Ovary (tissue), 9 donors: ENCODE data around the gene ASH1L. TPM values are rescaled to one million over a fixed set of nuclear protein-coding genes. Genes with fewer than 3 reads are reported as not detected.
"Not testable (repeated sequence)": the region's sequence is repeated elsewhere in the genome, so short reads cannot be mapped to it uniquely, and the experiment has no call there.

ENCODE experiments used
- DNase-seq, 5 donors: peaks; one replicate each; pipeline ENCODE4 v3.0.0-alpha.2; 2019 to 2020
- H3K27ac ChIP-seq, 2 donors: fragments of 200-600 bp; one replicate each; pipeline versions ENCODE4 v1.5.1 to v1.8.0; 2019 to 2022
- H3K27me3 ChIP-seq: fragments of 200-600 bp; one replicate; pipeline ENCODE4 v1.8.0; 2022
- H3K36me3 ChIP-seq: fragments of 200-600 bp; sonication (generic); one replicate; pipeline ENCODE4 v1.5.1; 2019
- H3K4me1 ChIP-seq: one replicate; pipeline ENCODE4 v1.8.1; 2013; ENCODE audit warnings: mild to moderate bottlenecking, moderate library complexity; ENCODE audit not compliant: insufficient read depth
- H3K4me3 ChIP-seq: fragments of 200-600 bp; sonication (generic); one replicate; pipeline ENCODE4 v1.5.1; 2017
- H3K9me3 ChIP-seq, 2 donors: fragments of 200-600 bp in 1 of 2; sonication (generic) in 1 of 2; one replicate each; pipeline versions ENCODE4 v1.5.1 to v1.8.1; 2013 to 2019; ENCODE audit warnings: mild to moderate bottlenecking in 1 of 2, moderate library complexity in 1 of 2
- CTCF ChIP-seq, 3 donors: fragments of 450-650 bp in 2 of 3; fragments of 200-600 bp in 1 of 3; IDR thresholded peaks; one replicate each; pipeline versions ENCODE4 v1.5.1 to v1.8.0; 2016 to 2022; ENCODE audit warnings: antibody characterized with exemption in 3 of 3, mild to moderate bottlenecking in 1 of 3
- EP300 ChIP-seq: sonication (generic); formaldehyde crosslinking; IDR thresholded peaks from one replicate; pipeline ENCODE4 v1.6.1; 2017; ENCODE audit warnings: antibody characterized with exemption
- POLR2A ChIP-seq: fragments of 450-650 bp; IDR thresholded peaks from one replicate; pipeline ENCODE4 v1.6.1; 2017; ENCODE audit warnings: antibody characterized with exemption, mild to moderate bottlenecking, moderate library complexity
- WGBS, 3 donors: extraction: QIAGEN DNeasy Blood & Tissue Kit in 1 of 3; methylation state at CpG; one replicate each; pipeline versions ENCODE4 v1.1.5 to v1.1.7; 2013 to 2017; 5-methylcytosine and 5-hydroxymethylcytosine counted together
- intact Hi-C, 4 donors: fragments of 100-400 bp; cut with DNase I; formaldehyde crosslinking; loops; one replicate each; pipeline versions ENCODE4 v1.11.0 to v1.15.1; 2022 to 2023
- polyA plus RNA-seq, 2 donors: library from polyadenylated mRNA; stranded (reverse); fragments of 200-250 nt in 1 of 2; fragments of 350-450 nt in 1 of 2; fragmentation: Illumina TruSeq in 1 of 2; extraction: RNeasy Lipid Tissue Mini Kit (QIAGEN cat#74804) in 1 of 2; gene quantifications; one replicate each; pipeline ENCODE4 v1.2.3, GENCODE V29; 2013 to 2014
- total RNA-seq, 7 donors: library from RNA; depleted of rRNA in 2 of 7; stranded (reverse); fragments of >200 nt in 2 of 7; fragmentation: NEBNext Ultra II Directional in 3 of 7; extraction: Animal tissue kit (Norgen Biotek cat#: 25700) in 3 of 7; gene quantifications; one replicate each; pipeline versions ENCODE4 v1.1.0 to v1.2.4, GENCODE V29; 2016 to 2023
- donor health status: DM: no; HTN: no; CAD: no; lungs with moderate emphysema.
- donor health status: DM: no; HTN: no; CAD: no.
- donor health status: Bipolar disorder and iron deficiency.
- donor health status: DM: yes; HTN: yes; CAD: no.
- donor health status: DM: no; HTN: no; CAD: no.
- donor health status: DM: yes; HTN: yes; CAD: no.

Gene ASH1L
- total and polyA plus RNA-seq, 9 donors: 16.2 to 98.4 (median 63.8) TPM

GRCh38 chr1:155499263-155499662, 63.3 kb downstream of the ASH1L start:
- H3K27me3 ChIP-seq: no peaks in the 10 kb centered on the region
- 94 to 97% (median 97%) methylated on average over 1 of the region's 1 CpG for WGBS, 3 donors
- no peak overlapping the region for H3K27ac ChIP-seq
- no peaks in the 10 kb centered on the region for H3K9me3 ChIP-seq
- H3K4me1 ChIP-seq: peaks cover 8% of the 10 kb centered on the region
- no peaks in the 10 kb centered on the region for H3K36me3 ChIP-seq
- intact Hi-C loops: no loop called here
- no peak for DNase-seq
- no peak overlapping the region for H3K4me3 ChIP-seq
- TF ChIP-seq CTCF (IDR thresholded peaks at IDR 0.05) (no peak), POLR2A (no peak), EP300 (no peak)

DNA sequence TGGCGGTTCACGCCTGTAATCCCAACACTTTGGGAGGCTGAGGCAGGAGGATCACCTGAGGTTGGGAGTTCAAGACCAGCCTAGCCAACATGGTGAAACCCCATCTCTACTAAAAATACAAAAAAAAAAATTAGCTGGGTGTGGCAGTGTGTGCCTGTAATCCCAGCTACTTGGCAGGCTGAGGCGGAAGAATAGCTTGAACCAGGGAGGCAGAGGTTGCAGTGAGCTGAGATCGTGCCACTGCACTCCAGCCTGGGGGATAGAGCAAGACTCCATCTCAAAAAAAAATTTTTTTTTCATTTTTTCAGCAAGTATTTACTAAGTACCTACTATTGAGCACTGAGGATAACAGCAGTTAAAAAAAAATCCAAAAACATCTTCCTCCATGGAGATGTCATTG, 69.0 kb downstream of the ASH1L start:
- DNase-seq, H3K27me3 ChIP-seq, H3K36me3 ChIP-seq, intact Hi-C loops, H3K27ac ChIP-seq, H3K4me1 ChIP-seq, H3K9me3 ChIP-seq, H3K4me3 ChIP-seq: not testable (repeated sequence)
- 87 to 96% (median 91%) methylated on average over 4 of the region's 4 CpGs for WGBS, 3 donors

DNA sequence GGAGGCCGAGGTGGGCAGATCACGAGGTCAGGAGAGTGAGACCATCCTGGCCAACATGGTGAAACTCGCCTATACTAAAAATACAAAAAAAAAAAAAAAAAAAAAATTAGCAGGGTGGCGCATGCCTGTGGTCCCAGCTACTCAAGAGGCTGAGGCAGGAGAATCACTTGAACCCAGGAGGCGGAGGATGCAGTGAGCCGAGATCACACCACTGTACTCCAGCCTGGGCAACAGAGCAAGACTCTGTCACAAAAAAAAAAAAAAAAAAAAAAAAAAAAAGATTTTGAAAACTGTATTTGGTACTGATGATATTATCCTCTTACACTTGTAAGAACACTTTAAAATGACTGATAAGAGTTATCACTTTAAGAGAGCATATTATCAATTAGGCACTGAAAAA, 74.2 kb downstream of the ASH1L start:
- H3K27me3 ChIP-seq, H3K9me3 ChIP-seq, intact Hi-C loops, H3K4me1 ChIP-seq, H3K36me3 ChIP-seq, H3K4me3 ChIP-seq, DNase-seq, H3K27ac ChIP-seq: not testable (repeated sequence)
- WGBS, 3 donors: 94 to 96% (median 95%) methylated on average over 6 of the region's 6 CpGs

GRCh38 chr1:155487541-155487940, 75.1 kb downstream of the ASH1L start:
- Histone ChIP-seq H3K27ac (no peak overlapping the region), H3K27me3 (no peaks in the 10 kb centered on the region), H3K4me3 (no peak overlapping the region), H3K9me3 (no peaks in the 10 kb centered on the region), H3K4me1 (peaks cover 2% of the 10 kb centered on the region), H3K36me3 (no peaks in the 10 kb centered on the region)
- intact Hi-C loops: loop anchor here in 1 of 4 donors (2.0 kb wide), 1 partner anchor 53 kb away; no protein-coding TSS in a partner anchor
- no peak for TF ChIP-seq CTCF (IDR thresholded peaks at IDR 0.05)
- no peak for TF ChIP-seq POLR2A
- no peak for TF ChIP-seq EP300
- no peak for DNase-seq
- 93 to 97% (median 95%) methylated on average over 4 of the region's 4 CpGs for WGBS, 3 donors

DNA sequence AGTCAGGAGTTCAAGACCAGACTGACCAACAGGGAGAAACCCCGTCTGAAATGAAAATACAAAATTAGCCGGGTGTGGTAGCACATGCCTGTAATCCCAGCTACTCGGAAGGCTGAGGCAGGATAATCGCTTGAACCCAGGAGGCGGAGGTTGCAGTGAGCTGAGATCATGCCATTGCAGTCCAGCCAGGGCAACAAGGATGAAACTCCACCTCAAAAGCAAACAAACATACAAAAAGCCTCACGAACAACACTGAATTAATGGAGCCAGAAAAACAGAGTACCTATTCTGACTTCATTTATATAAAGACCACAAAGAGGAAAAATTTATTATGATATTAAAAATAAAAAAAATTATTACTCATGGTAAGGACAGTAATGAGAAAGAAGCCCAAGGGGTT, 75.7 kb downstream of the ASH1L start:
- H3K4me3 ChIP-seq, H3K36me3 ChIP-seq, H3K9me3 ChIP-seq, DNase-seq, H3K4me1 ChIP-seq, H3K27ac ChIP-seq, H3K27me3 ChIP-seq: not testable (repeated sequence)
- 83 to 89% (median 87%) methylated on average over 6 of the region's 6 CpGs for WGBS, 3 donors
- intact Hi-C loops: loop anchor here in 1 of 4 donors (2.0 kb wide), 1 partner anchor 52 kb away; no protein-coding TSS in a partner anchor

GRCh38 chr1:155485945-155486344, 76.7 kb downstream of the ASH1L start:
- TF ChIP-seq POLR2A: no peak
- no peak for TF ChIP-seq CTCF (IDR thresholded peaks at IDR 0.05)
- no peak for TF ChIP-seq EP300
- Histone ChIP-seq H3K27me3 (no peaks in the 10 kb centered on the region), H3K36me3 (no peaks in the 10 kb centered on the region), H3K9me3 (no peaks in the 10 kb centered on the region), H3K4me1 (peaks cover 2% of the 10 kb centered on the region), H3K27ac (no peak overlapping the region), H3K4me3 (no peak overlapping the region)
- DNase-seq: no peak
- intact Hi-C loops: loop anchor here in 1 of 4 donors (2.0 kb wide), 1 partner anchor 51 kb away; no protein-coding TSS in a partner anchor
